Vagina (tissue), 2 donors: ENCODE results near the gene SLC29A3. TPM values are rescaled to one million over a fixed set of nuclear protein-coding genes. Genes with fewer than 3 reads are reported as not detected.
"Not testable (repeated sequence)": the region's sequence is repeated elsewhere in the genome, so short reads cannot be mapped to it uniquely, and the experiment has no call there.

Experiments
- DNase-seq, 2 donors: peaks; one replicate each; pipeline ENCODE4 v3.0.0-alpha.2; 2017; ENCODE audit errors: extremely low spot score in 2 of 2
- H3K27ac ChIP-seq: fragments of 200-600 bp; sonication (generic); one replicate; pipeline ENCODE4 v1.5.1; 2019
- H3K27me3 ChIP-seq: fragments of 200-600 bp; sonication (generic); one replicate; pipeline ENCODE4 v1.5.1; 2019
- H3K36me3 ChIP-seq, 2 donors: fragments of 200-600 bp; sonication (generic); one replicate each; pipeline ENCODE4 v1.5.1; 2017 to 2019
- H3K4me1 ChIP-seq: fragments of 200-600 bp; sonication (generic); one replicate; pipeline ENCODE4 v1.5.1; 2019
- H3K4me3 ChIP-seq, 2 donors: fragments of 200-600 bp; sonication (generic); 1 replicate in 1 of 2; 2 replicates in 1 of 2; pipeline ENCODE4 v1.5.1; 2016 to 2019
- H3K9me3 ChIP-seq: fragments of 200-600 bp; sonication (generic); one replicate; pipeline ENCODE4 v1.5.1; 2019
- CTCF ChIP-seq, 3 experiments: fragments of 450-650 bp in 2 of 3; fragments of 200-600 bp in 1 of 3; sonication (generic) in 1 of 3; IDR thresholded peaks; one replicate each; pipeline ENCODE4 v1.5.1; 2017 to 2019; ENCODE audit warnings: antibody characterized with exemption in 3 of 3, mild to moderate bottlenecking in 2 of 3, moderate library complexity in 2 of 3
- POLR2A ChIP-seq, 2 donors: fragments of 450-650 bp; IDR thresholded peaks; one replicate each; pipeline ENCODE4 v1.6.1; 2017; ENCODE audit warnings: antibody characterized with exemption in 2 of 2, mild to moderate bottlenecking in 2 of 2, moderate library complexity in 2 of 2
- POLR2AphosphoS5 ChIP-seq, 2 donors: sonication (generic); formaldehyde crosslinking; IDR thresholded peaks; one replicate each; pipeline ENCODE4 v1.9.0; 2017; ENCODE audit warnings: antibody characterized with exemption in 2 of 2, mild to moderate bottlenecking in 2 of 2, low read depth in 1 of 2; ENCODE audit not compliant: insufficient read depth in 1 of 2
- intact Hi-C: fragments of 100-400 bp; cut with DNase I; formaldehyde crosslinking; loops from one replicate; pipeline ENCODE4 v1.15.1; 2023
- total RNA-seq: library from RNA; depleted of rRNA; stranded (reverse); fragments of >200 nt; gene quantifications from one replicate; pipeline ENCODE4 v1.2.3, GENCODE V29; 2016

SLC29A3 gene
- total RNA-seq, 1 donor from 2014 or later = 7.6 TPM

- Histone ChIP-seq H3K36me3 (peaks cover 0 to 34% of the 10 kb centered on the region in 2 donors), H3K4me1 (peaks cover 6% of the 10 kb centered on the region), H3K27me3 (no peaks in the 10 kb centered on the region), H3K4me3 (no peak overlapping the region), H3K27ac (no peak overlapping the region), H3K9me3 (no peaks in the 10 kb centered on the region)
- intact Hi-C loops = no loop called here
- DNase-seq = no peak
- no peak for TF ChIP-seq POLR2AphosphoS5 (IDR thresholded peaks at IDR 0.05; ENCODE audit: insufficient read depth in 1 of 2, low read depth in 1 of 2)
- TF ChIP-seq POLR2A (IDR thresholded peaks at IDR 0.05) = no peak
- TF ChIP-seq CTCF (IDR thresholded peaks at IDR 0.05) = no peak
Observed at GRCh38 chr10:71295641-71296040, 23.4 kb upstream of the SLC29A3 start.

GRCh38 chr10:71296086-71296485 lies 23.0 kb upstream of the SLC29A3 start:
- Histone ChIP-seq H3K9me3 (no peaks in the 10 kb centered on the region), H3K27ac (no peak overlapping the region), H3K27me3 (no peaks in the 10 kb centered on the region), H3K36me3 (peaks cover 0 to 29% of the 10 kb centered on the region in 2 donors), H3K4me1 (peaks cover 6% of the 10 kb centered on the region), H3K4me3 (no peak overlapping the region)
- intact Hi-C loops = no loop called here
- no peak for TF ChIP-seq POLR2AphosphoS5 (IDR thresholded peaks at IDR 0.05; ENCODE audit: insufficient read depth in 1 of 2, low read depth in 1 of 2)
- TF ChIP-seq POLR2A (IDR thresholded peaks at IDR 0.05) = no peak
- no peak for TF ChIP-seq CTCF (IDR thresholded peaks at IDR 0.05)
- DNase-seq = no peak

GRCh38 chr10:71296811-71297210 lies 22.2 kb upstream of the SLC29A3 start:
- H3K27ac ChIP-seq, H3K4me3 ChIP-seq, DNase-seq, intact Hi-C loops, H3K27me3 ChIP-seq, H3K4me1 ChIP-seq, H3K9me3 ChIP-seq: not testable (repeated sequence)
- peaks cover 0 to 23% of the 10 kb centered on the region in 2 donors for H3K36me3 ChIP-seq

- intact Hi-C loops = no loop called here
- DNase-seq = no peak
- Histone ChIP-seq H3K4me3 (no peak overlapping the region), H3K27me3 (no peaks in the 10 kb centered on the region), H3K27ac (no peak overlapping the region), H3K4me1 (peaks cover 6% of the 10 kb centered on the region), H3K9me3 (no peaks in the 10 kb centered on the region), H3K36me3 (peaks cover 0 to 23% of the 10 kb centered on the region in 2 donors)
- TF ChIP-seq POLR2A (IDR thresholded peaks at IDR 0.05) = no peak
- TF ChIP-seq CTCF (IDR thresholded peaks at IDR 0.05) = no peak
- no peak for TF ChIP-seq POLR2AphosphoS5 (IDR thresholded peaks at IDR 0.05; ENCODE audit: insufficient read depth in 1 of 2, low read depth in 1 of 2)
Observed at GRCh38 chr10:71297343-71297742, 21.7 kb upstream of the SLC29A3 start.

GRCh38 chr10:71299071-71299785 lies 19.8 kb upstream of the SLC29A3 start:
- H3K27ac ChIP-seq = no peak overlapping the region
- no peak overlapping the region for H3K4me3 ChIP-seq
- H3K4me1 ChIP-seq = no peaks in the 10 kb centered on the region
- no peaks in the 10 kb centered on the region for H3K9me3 ChIP-seq
- peaks cover 0 to 14% of the 10 kb centered on the region in 2 donors for H3K36me3 ChIP-seq
- no peaks in the 10 kb centered on the region for H3K27me3 ChIP-seq
- DNase-seq = no peak
- TF ChIP-seq CTCF (IDR thresholded peaks at IDR 0.05) = no peak
- no peak for TF ChIP-seq POLR2A (IDR thresholded peaks at IDR 0.05)
- no peak for TF ChIP-seq POLR2AphosphoS5 (IDR thresholded peaks at IDR 0.05; ENCODE audit: insufficient read depth in 1 of 2, low read depth in 1 of 2)
- intact Hi-C loops = no loop called here
